ENCODE data around the gene COX15.
"Not testable (repeated sequence)": the region's sequence is repeated elsewhere in the genome, so short reads cannot be mapped to it uniquely, and the experiment has no call there.

The COX15 gene

DNA sequence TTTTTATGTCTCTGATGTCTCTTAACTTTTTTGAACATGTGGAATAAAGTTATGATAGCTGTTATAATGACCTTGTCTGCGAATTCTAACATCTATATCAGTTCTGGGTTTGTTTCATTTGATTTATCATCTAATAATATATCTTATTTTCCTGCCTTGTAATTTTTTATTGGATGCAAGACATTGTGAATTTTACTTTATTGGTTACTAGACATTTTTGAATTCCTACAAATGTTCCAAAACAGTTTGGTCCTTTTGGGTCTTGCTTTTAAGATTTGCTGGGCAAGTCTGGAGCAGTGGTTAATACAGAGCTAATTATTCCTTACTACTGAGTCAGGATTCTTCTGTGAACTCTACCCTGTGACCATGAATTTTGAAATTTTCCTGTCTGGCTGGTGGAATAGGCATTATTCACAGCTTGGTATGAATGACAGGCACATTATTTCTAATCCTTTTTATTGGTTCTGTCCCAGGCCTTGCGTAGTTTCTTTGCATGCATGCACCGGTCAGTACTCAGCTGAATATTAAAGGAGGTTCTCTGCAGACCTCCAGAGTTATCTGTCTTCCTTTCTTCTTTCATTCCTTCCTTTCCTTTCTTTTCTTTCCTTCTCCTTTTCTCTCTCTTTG is 9.1 kb upstream of the COX15 start:
- no peak for DNase-seq

DNA sequence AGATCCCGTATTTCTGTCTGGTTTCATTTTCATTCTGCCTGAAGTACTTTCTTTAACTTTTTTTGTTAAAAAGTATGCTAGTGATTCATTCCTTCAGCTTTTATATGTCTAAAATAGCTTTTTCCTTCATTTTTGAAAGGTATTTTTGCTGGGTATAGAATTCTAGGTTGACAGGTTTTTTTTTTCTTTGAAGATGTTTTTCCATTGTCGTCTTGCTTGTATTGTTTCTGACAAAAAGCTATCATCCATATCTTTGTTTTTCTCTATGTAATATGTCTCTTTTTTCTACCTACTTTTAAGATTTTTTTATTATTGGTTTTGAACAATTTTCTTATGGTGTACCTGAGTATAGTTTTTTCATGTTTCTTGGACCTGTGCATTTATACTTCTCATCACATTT is 8.3 kb upstream of the COX15 start:
- DNase-seq = no peak

DNA sequence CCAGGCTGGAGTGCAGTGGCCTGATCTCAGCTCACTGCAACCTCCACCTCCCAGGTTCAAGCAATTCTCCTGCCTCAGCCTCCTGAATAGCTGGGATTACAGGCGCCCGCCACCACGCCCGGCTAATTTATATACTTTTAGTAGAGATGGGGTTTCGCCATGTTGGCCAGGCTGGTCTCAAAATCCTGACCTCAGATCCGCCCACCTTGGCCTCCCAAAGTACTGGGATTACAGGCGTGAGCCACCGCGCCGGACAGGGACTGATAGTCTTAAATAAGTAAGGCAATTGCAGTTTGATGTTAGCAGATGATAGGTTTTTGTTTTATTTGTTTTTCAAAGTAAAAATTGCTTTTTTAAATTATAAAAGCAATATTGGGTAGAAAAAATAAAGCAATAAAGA is 2.2 kb upstream of the COX15 start:
- not testable (repeated sequence) for DNase-seq

DNA sequence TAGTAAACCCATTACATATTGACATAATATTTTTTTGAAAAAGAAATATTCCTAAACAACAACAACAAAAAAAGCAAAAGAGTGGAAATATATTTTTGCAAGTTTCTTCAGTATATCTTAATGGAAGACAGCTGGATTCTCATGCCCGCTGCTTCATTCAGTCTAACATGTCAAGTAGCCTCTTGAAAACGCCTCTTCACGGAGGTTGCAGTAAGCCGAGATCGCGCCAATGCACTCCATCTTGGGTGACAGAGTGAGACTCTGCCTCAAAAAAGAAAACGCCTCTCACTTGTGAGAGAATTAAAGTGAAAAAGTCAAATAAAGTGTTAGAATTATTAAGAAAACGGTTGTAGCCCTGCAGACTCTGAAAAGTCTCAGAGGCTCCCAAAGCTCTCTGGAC is 1.4 kb upstream of the COX15 start:
- no peak for DNase-seq

DNA sequence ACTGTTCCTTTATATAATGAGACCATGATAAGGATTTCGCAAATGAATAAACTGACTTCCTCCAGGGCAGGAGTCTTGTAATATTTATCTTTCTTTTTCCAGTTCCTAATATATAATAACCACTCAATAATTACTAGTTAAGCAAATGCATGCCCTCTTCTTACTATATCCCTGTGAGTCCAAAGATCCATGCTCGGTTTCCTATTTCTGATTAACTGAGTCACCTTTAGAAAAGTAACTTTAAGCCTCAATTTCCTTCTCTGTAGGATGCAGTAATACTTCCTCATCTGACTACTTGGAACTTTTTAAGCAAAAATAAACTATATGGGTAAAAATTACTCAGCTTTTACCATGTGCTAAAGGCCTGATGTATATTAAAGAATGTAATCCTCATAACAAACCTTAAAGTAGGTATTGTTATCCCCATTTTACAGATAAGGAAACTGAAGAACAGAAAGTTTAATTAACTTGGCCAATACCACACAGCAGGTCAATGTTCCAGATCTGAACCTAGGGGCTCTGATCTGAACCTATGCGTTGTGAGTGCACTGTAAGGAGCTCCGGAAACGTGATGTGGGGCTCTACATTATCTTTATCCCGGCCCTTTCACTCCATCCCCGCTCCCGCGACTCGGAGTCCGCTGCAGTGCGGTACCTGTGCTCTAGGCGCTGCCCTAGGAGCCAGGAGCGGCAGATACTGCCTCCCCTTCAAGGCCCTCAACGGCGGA is 458 bp downstream of the COX15 start:
- DNase-seq = no peak

DNA sequence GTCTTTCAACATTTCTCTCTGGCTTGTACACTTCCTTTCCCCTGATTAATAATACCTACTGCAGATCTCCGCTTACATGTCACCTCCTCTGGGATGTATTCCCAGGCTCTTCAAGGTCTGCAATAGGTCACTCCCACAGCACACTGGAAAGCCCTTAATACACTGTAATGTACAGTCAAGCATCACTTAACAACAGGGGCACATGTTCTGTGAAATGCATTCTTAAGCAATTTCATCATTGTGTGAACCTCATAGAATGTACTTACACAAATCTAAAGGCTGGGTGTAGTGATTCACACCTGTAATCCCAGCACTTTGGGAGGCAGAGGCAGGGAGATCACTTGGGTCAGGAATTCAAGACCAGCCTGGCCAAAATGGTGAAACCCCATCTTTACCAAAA is 1.9 kb downstream of the COX15 start:
- no peak for DNase-seq

DNA sequence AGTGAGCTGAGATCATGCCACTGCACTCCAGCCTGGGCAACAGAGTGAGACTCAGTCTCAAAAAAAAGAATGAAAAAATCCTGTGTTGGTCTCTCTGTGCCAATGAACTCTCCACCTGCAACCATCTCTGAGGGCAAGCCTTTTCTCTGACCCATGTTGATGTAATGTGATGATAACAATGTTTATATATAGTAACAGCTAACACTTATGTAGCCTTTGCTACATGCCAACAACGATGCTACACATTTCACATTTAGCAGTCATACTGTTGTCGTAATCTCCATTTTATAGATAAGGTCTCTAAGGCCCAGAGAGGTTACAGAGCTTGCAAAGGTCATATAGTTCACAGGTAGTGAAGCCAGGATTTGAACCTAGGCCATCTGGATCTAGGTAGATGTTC is 11.5 kb downstream of the COX15 start:
- no peak for DNase-seq

DNA sequence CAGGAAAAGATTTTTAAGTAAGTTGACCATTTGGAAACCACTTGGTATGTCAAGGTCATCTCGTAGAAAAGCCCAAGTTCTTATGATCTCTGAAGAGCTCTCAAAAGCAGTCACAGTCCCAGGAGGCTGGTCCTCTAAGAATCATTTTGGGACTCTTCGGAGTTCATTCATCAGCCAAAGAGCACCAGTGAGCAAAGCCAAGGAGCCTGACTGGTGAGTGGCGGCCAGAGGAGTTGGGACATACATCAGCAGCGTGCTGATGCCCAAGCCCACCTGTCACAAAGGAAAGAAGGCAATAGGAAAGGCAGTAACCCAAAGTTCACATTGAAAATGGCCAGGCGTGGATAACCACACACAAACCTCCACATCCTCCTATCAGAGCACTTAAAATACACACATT is 17.5 kb downstream of the COX15 start:
- no peak for DNase-seq

DNA sequence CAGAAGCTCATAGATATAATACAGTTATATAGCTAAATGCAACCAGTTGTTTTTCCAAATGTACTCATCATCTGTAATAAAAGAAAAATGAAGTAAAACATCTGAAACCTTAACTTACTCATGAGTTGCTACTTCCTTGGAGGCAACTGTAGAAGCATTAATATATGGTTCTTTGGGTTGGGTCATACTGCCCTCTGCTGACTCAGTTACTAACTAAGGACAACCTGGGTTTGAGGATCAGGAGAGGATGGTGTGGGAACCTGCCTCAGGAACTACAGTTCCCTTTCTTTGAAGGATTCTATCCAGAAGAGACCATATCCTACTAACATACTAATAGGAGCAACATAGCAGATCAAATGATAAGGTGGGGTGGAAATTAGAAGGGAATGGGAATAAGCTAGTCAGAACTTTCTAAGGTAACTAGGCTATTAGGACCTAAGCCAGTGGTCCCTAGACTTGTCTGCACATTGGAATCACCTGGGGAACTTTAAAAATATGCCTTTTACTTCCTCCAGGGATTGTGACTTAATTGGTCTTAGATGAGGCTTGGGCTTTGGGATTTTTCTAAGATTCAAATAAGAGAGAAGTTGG is 20.7 kb downstream of the COX15 start:
- no peak for DNase-seq

DNA sequence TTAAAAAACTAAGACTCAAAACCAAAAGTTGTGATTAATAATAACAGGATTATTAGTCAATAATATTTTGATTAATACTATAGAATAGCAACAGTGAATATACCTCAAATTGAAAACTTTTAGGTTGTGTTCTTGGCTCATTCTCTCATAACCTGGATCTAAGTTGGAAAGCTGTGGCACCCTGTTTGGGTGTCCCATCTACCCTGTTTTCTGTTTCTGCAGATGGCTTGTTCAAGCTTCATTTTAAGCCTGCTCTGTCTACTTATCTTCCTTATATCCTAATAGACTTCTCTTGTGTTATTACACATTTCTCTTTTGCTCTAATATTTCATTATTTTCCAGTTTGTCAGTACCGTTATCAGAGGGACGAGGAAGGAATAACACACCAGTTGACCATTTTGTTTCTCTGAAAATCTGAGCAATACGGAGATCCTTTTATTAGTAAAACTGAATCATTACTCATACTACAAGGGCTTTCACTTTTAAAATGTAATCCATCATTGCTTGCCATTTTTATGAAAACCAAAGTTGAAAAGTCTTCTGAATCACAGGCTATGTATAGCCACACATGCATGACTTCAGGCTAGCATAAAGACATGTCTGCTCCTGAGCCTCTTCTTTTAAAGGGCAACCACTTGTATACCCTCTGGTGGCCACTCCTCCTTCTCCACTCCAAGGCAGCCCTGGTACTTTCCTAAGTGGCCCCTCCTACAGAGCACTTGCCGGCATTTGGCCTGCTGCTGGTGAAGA is 22.3 kb downstream of the COX15 start:
- no peak for DNase-seq

DNA sequence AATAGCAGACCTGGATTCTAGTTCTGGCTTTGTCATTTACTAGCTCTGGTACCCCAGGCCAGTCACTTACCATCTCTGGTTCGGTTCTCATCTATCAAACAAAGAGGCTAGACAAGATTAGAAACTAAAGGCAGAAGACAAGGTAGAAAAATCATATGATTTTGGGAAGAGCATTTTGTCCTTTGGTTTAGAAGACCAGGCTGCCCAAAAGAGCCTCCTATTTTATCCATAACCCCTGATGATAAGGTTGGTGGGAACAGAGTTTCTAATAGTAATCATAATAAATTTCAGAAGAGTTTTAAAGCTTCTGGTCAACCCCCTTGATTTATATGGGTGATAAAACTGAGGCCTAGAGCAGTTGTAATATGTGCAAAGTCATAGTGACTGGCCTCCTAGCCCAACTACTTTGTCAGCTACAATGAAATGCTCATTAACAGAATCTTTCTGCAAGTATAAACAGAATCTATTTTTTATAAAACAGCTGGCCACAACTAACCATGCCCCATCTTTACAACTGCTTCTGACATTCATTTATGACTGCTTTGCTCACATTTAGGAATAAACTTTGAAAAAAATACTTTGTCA is 23.4 kb downstream of the COX15 start:
- DNase-seq = no peak

DNA sequence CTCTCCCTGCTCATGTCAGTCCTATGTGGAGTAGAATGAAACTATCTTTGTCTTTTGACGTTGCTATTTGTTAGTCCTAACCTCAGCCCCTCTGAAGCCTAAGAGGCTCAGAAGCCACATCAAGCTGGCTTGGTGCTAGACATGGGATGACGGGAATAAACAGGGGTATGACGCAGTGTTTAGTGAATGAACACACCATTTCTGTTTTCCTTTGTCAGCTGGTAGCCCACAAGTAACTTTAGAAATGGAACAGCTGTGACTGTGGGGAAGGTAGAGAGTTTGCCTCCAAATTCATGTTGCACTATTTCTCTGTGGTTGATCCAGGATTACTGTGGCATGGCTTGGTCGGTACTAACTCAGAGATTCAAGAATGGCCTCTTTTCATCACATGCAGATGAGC is 31.3 kb downstream of the COX15 start:
- DNase-seq = no peak

DNA sequence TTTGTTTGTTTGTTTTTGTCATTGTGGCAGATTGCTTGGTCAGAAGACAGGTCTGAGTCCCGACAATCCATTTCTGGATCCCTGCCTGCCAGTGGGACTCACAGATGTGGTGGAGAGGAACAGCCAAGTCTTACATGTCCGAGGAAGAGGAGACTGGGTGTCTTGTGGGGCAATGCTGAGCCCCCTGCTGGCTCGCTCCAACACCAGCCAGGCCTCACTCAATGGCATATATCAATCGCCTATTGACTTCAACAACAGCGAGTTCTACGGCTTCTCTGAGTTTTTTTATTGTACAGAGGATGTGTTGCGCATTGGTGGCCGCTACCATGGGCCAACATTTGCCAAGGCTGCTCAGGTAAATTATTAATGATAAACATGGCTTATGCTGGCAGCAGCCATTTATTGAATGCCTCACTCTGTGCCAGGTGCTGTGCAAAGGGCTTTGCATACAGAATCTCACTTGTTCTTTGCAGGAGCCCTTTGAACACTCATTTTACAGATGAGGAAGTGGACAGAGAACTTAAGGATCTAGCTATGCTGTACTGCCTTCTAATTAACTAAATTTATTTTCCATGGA is 33.3 kb downstream of the COX15 start:
- no peak for DNase-seq

DNA sequence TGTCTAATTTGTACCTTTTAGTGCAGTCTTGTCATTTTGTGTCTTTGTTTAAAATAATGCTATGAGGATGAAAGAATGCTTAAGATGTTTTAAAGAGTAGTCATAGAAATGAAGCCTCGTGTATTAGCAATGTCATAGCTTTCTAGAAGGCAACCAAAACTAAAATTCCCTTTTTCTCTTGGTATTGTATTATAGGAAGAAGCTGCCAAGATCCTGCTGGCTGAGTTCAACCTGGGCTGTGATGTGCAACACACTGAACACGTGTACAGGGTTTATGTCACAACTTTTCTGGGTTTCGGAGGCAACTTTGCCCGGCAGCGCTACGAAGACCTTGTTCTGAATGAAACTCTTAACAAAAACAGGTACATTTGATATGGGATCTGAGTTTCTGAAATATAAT is 36.2 kb downstream of the COX15 start:
- no peak for DNase-seq

DNA sequence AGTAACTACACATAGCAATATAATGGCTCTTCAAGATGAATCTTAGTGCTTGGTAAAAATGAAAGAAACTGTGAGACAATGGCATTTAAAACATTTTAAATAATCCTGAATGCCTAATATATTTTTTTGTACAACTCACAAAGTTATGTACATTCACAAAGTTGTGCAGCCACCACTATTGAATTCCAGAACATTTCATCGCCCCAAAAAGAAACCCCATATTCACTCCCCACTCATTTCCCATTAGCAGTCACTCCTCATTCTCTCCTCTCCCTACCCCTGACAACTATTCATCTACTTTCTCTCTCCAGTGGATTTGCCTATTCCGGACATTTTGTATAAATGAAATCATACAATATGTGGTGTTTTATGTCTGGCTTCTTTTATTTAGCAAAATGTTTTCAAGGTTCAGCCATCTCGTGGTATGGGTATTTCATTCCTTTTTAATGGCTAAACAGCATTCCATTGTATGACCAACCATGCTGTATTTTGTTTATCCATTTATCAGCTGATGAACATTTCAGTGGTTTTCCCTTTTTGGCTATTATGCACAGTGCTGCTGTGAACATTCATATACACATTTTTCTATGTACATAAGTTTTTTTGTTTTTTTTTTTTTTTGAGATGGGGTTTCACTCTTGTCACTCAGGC is 37.9 kb downstream of the COX15 start:
- no peak for DNase-seq

DNA sequence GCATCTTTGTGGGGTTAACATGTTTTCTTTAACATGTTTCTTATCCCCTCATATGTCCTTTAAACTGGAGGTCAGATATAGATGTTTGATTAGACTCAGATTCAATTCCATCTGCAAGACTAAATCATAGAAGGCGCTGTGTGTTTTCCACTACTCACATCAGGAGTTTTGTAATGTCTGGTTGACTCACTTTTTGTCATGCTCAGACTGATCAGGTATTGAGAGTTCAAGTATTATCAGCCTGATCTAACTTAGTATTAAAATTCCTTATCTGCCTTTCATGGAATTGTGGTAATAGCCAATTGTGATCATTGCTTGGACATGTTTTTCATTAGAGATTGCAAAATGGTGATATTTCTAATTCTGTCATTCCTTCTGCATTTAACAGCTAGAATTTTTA is 42.5 kb downstream of the COX15 start:
- no peak for DNase-seq

DNA sequence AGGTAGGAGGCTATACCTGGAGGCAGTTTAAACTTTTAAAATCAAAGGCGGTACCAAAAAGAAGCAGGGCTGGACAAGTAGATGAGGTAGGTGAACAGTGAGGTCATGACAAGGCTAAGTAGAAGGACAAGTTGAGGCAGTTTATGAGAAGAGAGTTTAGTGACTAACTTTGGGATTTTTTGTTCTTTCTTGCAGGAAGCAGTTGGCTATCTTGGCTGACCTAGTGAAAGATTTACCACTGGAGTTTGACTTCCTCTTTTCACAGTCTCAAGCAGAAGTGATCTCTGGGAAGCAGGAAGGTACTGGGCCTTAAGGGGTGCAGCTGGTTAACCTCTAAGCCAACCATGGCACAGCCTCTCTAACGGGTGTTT is 46.3 kb downstream of the COX15 start:
- DNase-seq = no peak

DNA sequence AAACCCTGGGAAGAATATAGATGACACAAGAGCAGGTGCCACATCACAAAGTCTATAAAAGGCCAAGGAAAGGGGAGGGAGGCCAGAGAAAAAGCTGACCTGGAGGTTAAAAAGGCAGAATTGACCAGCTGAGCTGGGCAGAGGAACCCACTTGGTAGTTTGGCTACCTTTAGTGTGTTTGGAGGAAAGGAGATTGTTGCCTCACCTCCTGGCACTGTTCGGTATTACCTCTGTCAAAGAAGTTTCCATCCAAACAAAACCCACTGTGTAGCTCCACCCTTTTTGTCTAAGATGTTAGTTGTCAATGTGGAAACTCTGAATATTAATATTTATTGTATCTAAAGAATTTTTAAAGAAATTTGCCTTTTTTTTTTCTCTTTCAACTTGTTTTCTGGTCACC is 49.2 kb downstream of the COX15 start:
- no peak for DNase-seq
